ENCODE data around the gene ZBTB42.
"Not testable (repeated sequence)": the region's sequence is repeated elsewhere in the genome, so short reads cannot be mapped to it uniquely, and the experiment has no call there.

ZBTB42 gene

DNA sequence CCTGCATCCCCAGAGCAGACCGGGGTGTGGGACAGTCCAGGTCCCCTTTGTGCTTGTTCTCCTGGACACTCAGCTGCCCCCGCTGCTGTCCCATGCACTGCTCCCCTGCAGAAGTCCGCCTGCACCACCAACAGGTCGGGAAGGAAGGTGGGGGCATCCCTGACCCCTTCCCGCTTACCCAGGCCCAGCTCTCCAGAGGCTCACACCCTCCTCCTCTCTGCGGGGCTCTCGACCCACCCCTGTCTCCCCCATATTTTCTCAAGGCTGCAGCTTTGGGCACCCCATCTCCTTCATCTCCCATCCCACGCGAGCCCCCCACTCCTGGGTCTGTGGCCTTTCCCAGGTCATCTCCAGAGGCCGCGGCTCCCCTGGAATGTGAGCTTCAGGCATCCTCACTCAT, 9.4 kb downstream of the ZBTB42 start:
- no peak for DNase-seq (ENCODE audit: low read depth)

DNA sequence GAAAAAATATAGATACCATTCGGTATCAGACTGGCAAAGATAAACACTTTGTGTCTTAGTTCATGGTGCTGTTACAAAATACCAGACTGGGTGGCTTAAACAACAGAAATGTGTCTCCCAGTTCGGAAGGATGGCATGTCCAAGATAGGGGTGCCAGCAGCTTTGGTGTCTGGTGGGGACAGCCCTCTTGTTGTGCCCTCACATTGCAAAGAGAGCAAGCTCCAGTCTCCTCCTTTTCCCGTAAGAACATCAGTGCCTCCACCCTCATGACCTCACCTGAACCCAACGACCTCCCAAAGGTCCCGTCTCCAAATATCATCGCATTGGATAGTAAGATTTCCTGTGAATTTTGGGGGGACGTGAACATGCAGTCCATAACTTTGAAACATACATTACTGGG, 12.4 kb downstream of the ZBTB42 start:
- no peak for DNase-seq (ENCODE audit: low read depth)

DNA sequence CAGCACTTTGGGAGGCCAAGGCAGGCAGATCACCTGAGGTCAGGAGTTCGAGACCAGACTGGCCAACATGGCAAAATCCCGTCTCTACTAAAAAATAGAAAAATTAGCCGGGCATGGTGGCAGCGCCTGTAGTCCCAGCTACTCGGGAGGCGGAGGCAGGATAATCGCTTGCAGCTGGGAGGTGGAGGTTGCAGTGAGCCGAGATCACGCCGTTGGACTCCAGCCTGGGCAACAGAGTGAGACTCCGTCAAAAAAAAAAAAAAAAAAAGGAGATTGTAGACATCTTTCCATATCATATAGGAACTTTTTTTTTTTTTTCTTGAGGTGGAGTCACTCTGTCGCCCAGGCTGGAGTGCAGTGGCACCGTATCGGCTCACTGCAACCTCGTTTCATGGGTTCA, 13.8 kb downstream of the ZBTB42 start:
- not testable (repeated sequence) for DNase-seq (ENCODE audit: low read depth)

DNA sequence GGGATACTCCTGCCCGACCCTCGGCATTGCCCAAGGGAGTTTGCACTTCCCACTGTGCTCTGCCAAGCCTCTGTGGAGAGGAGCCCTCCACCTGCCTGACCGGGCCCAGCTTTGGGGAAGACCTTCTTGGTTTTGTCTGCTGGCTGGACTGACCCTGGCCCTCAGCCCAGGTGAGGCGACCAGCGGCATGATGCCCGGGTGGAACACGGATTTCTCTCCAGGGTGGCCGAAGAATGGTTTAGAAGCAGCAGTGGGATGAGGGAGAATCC, 15.6 kb downstream of the ZBTB42 start:
- no peak for DNase-seq (ENCODE audit: low read depth)

DNA sequence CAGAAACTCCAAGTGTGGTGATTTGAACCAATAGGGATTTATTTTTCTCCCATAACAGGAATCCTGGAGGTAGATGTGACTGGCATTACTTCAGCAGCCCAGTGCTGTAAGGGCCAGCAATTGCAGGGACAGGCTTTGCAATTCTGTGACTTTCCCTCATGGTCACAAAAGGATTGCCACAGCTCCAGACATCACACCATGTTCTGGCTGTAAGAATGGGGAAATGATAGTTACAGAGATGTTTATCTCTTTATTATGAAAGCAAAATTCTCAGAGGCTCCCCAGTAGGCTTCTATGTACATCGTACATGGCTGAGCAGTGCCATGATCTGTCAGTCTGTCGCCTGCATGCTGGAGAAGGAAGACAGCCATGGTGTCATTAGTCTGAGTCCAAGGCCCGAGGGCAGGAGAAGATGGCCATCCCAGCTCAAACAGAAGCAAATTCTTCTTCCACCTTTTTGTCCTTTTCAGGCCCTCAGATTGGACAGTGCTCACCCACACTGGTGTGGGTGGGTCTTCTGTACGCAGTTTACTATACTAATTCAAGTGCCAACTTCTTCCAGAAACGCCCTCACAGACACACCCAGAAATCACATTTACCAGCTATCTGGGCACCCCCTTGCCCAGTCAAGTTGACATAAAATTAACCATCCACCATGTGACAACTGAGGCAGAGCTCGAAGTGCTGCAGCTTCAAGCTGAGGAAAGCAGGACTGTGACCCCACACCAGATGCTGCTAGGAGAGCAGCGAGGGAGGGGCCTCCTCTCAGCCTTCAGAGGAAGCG, 17.2 kb downstream of the ZBTB42 start:
- DNase-seq (ENCODE audit: low read depth), result no peak

DNA sequence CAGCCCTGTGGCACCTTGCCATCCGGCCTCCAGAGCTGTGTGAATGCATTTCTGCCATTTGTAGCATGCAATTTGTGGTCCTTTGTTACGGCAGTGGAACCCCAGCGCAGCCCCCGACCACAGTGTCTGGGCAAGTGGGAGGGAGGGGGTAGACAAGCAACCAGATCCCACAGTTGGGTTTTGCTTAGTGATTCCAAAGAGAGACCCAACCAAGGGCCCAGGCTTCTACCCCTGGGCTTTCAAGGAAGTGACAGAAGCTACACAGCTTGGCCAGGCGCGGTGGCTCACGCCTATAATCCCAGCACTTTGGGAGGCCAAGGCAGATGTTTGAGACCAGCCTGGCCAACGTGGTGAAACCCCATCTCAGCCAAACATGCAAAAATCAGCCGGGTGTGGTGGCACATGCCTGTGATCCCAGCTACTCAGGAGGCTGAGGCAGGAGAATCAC, 17.8 kb downstream of the ZBTB42 start:
- DNase-seq (ENCODE audit: low read depth), result no peak

DNA sequence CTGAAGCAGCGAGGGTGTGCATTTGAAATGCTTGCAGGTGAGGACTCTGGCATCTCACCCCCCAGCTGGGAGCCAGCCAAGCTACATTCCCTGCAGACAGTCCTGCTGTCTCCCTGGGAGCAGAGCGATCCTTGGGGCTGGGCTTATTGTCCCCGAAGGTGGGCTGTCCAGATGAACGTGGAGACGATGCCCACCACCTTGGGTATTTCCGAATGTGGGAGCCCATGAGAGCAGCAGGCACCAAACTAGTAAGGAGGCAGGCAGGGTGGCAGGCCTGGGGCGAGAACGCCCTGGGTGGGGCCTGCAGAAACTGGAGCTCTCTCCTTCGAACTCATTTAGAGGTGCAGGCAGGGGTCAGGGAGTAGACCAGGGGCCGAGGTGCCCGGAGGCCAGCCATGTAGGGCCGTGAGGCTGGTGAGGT, 18.5 kb downstream of the ZBTB42 start:
- no peak for DNase-seq (ENCODE audit: low read depth)

DNA sequence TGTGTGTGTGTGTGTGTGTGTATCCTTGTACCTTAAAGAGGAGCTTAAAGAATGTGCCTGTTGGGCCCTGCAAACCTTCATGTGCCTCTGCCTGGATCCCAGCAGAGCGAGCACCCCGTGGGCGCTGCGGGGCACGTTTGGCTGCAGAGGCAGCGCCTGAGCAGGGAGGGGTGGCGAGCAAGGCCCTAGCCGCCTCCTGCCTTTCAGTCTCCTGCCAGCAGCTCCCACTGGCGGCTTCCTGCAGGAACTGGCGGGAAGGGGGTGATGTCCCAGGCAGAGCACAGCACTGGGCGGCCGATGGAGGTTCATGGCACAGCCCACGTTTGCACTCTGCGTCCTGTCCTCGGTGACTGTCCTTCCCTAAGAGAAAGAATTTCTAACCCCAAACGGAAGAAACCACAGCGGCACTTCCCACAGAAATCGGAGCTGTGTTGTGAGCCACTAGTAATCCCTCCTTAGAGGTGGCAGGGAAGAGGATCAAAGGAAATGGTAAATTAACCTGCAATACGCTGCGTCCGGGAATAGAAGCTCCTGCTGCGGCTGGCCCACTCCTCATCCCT, 19.8 kb downstream of the ZBTB42 start:
- no peak for DNase-seq (ENCODE audit: low read depth)

DNA sequence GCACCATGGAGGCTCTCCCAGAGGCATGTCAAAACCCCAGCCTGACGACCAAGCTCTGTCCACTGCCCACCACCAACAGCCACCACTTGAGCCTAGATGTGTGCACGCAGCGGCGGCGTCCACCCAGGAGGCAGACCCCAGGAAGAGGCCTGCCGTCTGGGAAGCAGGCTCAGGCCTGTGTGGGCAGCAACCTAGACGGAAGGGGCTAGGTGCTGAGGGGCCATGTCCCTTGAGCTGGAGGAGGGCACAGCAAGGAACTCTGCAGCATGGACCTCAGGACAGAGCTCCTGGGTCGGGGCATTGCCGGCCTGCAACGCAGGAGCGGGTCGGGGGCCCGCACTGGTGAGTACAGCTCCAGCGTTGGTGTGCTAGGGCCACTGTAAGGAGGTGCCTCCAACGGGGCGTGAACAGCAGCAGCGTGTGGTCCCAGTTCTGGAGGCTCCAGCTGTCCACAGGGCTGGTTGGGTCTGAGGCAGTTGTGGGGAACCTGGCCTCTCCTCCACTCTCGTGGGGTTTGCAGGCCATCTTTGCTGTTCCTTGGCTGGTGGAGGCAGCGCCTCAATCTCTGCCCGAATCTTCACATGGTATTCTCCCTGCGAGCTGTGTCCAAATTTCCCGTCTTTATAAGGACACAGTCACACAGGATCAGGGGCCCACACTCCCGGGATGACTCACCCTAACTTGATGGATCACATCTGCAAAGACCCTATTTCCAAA, 20.5 kb downstream of the ZBTB42 start:
- no peak for DNase-seq (ENCODE audit: low read depth)

DNA sequence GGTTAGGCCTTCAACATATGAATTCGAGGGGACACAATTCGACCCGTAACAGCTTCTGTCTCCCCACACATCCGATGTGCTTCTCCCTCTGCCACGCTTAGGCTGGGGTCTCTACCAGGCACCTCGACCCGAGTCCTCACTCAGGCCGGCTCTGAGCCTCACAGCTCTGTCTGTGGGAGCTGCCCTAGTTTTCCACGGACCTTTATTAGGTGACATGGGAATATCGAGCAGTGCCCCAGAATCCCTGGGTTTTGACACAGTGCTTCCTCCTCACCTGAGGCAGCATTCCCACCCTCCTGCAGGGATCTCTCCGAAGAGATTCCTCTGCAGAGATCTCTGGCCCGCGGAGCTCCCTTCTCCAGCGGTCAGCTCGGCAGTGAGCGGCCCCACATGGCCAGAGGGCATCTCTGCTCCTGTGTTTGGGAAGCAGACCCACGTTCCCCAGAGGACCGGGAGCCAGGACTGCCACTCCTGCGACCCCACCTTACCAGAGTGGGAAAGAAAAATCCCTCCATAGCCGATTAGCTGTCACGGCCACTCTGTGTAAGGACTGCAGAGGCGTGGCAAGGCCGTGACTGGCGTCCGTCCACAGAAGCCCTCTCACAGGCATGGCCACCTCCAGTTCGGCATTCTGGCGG, 21.2 kb downstream of the ZBTB42 start:
- DNase-seq (ENCODE audit: low read depth), result no peak

DNA sequence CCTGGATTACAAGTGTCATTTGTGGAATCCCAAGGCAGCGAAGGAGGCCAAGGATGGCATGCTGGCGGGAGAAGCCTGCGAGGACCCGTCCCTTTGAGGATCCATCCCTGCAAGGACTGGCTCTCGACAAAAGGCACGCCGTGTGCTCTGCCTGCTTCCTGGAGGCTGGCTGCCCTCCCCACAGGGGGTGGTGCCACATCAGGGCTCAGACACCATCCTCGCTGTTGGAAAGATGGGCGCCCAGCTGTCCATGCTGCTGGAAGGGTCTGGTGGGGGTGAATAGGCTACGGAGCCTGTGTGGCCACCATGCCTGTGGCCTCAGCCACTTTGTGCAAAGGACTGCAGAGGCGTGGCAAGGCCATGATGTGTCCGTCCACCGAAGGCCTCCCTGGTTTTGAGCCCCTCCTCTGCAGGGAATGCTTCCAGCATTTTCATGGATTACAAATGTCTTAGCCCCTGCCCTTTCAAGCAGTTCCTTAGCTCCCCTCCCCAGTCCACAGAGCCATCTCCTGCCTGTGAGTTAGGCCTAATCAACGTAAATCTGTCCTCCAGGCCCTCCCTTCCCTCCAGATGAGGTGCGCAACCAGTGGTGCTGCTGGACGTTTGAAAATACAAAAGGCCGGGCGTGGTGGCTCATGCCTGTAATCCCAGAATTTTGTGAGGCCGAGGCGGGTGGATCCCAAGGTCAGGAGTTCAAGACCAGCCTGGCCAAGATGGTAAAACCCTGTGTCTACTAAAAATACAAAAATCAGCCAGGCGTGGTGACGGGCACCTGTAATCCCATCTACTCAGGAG, 22.1 kb downstream of the ZBTB42 start:
- DNase-seq (ENCODE audit: low read depth), result no peak

DNA sequence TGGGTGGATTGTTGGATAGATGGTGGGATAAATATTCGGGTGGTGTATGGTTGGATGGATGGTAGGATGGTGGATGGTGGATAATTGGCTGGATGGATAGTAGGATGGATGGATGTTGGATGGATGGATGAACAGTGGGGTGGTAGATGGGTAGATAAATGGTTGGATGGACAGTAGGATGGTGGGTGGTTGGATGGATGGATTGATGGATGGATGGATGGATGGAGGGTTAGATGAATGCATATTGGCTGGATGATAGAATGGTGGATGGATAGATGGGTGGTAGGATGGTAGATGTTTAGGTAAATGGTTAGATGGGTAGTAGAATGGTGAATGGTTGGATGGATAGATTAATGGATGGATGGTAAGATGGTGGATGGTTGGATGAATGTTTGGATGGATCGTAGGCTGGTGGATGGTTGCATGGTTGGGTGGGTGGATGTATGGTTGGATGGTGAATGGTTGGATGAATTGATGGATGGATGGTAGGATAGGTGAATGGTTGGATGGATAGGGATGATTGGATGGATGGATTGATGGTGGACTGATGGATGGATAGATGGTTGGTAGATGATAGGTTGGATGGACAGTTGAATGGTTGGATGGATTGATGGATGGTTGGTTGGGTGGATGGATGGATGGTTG, 23.6 kb downstream of the ZBTB42 start:
- DNase-seq (ENCODE audit: low read depth), result no peak

DNA sequence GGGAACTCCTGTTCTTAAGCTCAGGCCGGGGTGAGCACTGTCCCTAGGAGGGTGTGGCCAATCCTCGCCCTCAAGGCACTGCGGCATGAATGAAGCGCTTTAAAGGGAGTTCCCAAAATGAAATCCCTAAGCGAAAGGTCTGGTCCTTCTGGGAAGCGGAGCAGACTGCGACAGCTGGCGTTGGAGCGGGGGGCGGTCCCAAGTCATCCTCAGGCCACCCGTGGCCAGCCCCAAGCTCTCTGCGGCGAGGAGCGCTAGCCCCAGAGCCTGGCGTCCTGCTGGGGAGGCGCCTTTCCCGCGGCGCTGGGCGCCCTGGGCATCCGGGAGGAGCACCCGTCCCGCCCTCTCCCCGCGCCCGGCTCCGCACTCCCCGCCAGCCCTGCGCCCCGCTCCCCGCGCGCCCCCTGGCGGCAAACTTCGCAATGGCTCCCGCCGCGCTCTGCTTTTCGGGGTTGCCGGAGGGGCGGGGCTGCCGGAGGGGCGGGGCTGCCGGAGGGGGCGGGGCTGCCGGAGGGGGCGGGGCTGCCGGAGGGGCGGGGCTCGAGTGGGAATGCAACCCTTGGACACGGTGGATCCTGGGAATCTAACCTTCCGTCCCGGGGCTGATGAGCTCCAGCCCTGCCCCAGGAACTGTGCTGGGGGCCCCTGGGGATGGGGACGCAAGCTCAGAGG, 25.4 kb downstream of the ZBTB42 start:
- DNase-seq (ENCODE audit: low read depth), result no peak

DNA sequence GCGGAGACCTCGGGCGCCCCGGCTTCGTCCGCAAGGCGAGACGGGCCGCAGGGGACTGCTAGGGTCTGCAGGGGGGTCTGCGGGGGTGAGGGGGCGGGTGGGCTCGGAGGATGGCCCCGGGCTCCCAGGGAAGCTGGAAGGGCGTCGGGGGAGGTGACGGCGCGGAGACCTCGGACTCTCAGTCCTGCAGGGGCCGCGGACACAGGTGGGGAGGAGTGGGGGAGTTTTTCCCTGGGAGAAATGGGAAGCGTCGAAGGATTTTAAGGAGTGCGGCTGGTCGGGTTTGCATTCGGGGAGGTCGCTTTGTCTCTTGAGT, 25.9 kb downstream of the ZBTB42 start:
- DNase-seq (ENCODE audit: low read depth), result no peak

DNA sequence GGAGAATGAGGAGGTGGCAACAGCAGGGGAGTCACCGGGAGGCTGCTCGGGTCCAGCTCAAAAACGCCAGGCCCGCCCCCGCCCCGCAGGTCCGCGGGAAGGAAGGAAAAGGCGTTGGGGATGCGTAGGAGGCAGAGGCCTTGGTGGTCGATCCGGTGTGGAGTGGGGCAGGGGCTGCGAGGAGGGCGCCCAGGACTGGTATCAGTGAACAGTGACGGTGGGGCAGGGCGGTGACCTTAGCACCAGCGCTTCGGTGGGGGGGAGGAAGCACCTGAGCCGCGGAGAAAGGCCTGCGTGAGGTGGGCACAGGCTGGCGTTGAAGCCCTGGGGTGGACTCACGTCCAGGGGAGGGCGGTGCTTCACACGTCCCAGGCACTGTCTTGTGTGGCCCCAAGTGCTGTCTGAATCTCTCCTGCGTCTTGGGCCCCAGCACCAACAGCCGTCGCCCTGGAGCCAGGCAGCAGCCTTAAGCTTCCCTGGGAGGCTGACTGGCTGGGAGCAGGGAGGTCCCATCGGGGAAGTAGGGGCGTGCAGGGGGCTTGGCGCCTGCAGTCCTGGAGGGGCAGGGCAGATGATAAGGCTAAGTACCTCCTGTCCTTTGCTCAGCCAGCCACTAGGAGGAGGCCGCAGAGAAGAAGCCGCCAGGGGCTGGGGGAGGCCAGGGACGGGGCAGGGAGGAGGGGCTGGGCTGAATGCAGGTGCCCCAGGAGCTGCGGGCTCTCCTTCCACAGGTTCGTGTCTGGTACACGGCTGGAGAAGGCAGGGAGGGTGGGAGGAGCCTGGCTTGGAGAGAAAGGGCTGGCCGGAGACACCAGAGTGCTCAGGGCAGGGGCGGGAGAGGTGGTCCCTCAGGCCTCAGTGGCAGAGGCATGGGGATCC, 26.5 kb downstream of the ZBTB42 start:
- DNase-seq (ENCODE audit: low read depth), result no peak

DNA sequence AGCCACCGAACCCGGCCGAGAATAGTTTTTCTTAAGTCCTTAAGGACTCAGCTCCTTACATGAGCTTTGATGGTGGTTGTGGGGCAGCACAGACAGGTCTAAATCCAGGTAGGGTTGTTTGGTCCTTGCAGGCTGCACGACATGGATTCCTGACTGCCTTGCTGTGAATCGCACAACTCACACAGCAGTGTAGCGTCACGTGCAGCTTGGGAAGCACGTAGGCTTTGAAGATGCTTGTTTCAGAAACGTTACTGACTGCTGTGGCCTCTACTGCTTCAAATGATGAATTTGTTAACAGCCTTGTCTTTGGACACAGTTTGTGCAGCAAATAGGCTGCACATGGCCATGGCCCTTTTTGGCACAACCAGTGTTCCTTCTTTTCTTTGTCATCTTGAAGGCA, 29.9 kb downstream of the ZBTB42 start:
- DNase-seq (ENCODE audit: low read depth), result no peak

DNA sequence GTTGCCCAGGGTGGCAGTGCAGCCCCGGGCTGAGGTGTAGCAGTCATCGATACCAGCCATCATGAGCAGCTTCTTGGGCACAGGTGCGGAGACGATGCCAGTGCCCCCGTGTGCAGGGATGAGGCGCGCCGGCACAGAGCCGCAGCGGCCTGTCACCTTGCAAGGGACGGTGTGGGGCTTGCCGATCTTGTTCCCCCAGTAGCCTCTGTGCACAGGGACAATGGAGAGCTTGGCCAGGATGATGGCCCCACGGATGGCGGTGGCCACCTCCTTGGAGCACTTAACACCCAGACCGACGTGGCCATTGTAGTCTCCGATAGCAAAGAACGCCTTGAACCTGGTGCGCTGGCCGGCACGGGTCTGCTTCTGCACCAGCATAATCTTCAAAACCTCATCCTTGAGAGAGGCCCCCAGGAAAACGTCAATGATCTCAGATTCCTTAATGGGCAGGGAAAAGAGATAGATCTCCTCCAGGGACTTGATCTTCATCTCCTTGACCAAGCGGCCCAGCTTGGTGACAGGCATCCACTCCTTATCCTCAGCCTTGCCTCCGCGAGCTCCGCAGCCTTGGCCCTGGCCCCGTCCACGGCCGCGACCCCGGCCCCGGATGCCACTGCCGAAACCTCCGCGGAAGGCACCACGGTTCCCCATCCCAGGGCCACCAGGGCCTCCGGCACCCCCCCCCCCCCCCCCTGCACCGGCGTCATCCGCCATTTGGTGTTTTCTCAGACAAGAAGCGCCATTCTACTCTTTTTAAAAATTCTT, 35.5 kb downstream of the ZBTB42 start:
- not testable (repeated sequence) for DNase-seq (ENCODE audit: low read depth)

DNA sequence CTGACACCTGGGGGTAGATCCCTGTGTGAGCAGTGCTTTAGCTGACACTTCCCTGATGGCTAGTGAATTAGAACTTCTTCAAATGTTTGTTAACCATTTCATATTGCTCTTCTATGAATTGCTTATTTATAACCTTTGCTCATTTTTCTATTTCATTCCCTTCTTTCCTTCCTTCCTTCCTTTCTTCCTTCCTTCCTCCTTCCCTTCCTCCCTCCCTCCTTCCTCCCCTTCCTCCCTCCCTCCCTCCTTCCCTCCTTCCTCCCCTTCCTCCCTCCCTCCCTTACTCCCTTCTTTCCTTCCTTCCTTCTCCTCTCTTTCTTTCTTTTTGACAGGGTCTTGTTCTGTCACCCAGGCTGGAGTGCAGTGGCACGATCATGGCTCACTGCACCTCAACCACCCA, 40.8 kb downstream of the ZBTB42 start:
- no peak for DNase-seq (ENCODE audit: low read depth)

DNA sequence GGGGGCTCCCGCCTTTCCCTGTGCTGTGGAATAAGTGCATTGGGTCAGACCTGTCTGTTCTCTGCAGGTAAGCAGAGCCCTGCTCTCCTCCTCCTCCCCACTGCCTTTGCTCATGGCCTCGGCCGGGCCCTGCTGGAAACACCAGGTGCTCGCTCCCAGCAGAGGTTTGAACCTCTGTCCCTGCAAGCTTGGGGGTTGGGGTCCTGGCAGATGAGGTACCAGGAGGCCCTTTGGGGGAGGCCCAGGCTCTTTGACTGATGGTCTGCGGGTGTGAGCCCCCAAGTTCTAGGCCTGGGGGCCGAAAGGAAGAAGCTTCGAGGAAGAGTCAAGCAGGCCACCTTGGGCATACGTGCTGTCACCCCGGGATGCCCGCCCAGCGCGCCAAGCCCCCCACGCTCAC, 42.1 kb downstream of the ZBTB42 start:
- DNase-seq (ENCODE audit: low read depth), result no peak

All from CMK (cell line).